Measurements from ENCODE around the gene HNRNPK.

The HNRNPK gene

DNA sequence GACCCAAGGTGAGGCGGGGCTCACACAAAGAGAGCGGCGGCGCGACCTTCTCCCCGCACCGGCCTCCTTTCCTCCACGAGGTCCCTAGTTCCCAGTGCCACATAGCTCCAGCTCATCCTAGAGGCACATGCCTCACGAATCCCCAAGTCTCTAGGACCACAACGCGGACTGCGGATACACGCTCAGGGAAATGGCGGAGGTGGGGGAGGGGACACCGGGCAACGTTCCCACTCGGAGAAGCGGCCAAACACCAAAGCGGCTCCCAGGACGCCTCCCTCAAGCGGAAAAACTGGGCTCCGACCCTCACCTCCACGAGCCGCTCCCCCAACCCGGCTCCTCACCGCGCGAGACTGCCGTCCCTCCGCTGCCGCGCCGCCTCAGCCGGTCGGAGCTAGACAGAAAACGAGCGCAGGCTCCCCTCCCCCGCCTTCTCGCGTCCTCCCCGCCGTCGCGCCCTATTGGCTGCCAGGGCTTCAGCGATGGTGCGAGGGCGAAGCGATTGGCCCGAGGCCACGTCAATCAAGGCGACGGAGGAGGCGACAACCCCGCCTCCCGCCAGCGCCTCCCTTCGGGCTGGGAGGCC is at the start of gene HNRNPK:
Gene HNRNPK (minus strand): TSS at position 404 of the 583 bp plus-strand sequence. CDS start 1,963 bp downstream, outside the sequence.
- peak; percentile 99 for DNase-seq

DNA sequence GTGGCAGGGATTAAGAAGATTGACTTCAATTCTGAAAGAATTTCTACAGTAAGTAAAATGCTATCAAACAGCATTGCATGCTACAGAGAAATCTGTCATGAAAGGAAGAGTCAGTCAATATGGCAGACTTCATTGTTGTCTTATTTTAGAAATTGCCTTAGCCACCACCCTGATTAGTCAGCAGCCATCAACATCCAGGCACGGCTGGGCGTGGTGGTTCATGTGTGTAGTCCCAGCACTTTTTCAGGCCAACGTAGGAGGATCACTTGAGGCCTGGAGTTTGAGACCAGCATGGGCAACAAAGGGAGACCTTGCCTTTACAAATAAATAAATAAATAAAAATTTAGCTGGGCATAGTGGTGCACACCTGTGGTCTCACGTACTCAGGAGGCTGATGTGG is 47.2 kb upstream of the HNRNPK start:
- no peak for DNase-seq

DNA sequence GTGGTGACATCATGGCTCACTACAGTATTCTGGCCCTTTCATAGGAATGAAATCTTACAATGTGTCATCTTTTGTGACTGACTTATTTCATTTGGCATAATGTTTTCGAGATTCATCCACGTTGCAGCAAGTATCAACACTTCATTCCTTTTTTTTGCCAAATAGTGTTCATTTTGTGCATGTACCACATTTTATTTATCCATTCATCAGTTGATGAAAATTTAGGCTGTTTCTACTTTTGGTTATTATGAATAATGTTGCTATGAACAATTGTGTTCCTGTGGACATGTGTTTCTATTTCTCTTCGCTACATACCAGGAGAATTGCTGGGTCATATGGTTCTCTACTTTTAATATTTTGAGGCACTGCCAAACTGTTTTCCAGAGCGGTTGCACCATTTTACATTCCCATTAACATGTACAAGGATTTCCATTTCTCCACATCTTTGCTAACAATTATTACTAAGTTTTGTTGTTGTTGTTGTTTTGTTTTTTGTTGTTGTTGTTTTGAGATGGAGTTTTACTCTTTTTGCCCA is 44.1 kb upstream of the HNRNPK start:
- DNase-seq: no peak

DNA sequence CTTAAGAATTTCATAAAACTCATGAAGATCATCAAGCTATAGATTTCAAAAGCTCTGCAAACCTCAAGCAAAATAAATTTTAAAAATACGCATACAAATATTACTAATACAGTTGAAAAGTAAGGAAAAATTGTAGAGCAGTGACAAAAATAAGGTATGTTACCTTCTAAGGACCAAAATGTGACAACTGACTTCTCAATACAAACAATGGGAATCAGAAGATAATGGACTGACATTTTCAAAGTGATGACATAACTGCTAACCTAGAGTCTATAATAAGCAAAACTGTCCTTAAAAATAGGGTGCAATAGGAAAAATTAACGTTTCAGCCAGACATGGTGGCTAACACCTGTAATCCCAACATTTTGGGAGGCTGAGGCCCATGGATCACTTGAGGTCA is 27.6 kb upstream of the HNRNPK start:
- no peak for DNase-seq

DNA sequence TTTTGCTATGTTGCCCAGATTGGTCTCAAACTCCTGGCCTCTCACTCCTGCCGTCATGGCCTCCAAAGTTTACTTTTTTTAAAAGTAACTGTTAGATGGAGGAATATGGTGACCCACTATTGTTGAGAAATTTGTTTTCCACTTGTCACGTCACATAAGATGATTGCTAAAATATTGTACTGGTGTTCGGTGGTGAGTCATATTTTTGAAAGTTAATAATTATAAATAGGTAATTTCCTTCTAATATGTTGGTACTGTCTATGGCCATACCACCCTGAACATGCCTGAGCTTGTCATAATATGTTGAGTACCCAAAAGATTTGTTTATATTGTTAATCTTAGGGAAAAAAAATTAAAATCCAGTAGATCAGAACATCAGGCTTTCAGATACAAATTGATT is 23.2 kb upstream of the HNRNPK start:
- DNase-seq: no peak

DNA sequence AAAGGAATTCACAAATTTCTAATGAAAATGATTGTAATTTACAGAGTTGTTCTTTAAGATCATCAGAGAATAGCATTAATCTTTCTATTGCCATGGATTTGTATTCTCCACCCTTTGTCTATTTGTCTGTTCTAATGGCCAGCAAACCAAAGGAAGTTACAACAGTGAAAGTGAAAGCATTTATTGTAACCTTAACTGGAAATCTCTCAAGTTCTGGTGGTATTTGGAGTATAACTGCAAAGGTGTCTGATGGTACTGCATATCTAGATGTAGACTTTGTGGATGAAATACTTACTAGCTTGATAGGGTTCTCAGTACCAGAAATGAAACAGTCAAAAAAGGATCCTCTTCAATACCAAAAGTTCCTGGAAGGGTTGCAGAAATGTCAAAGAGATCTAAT is 22.3 kb upstream of the HNRNPK start:
- peak; percentile 38 for DNase-seq

DNA sequence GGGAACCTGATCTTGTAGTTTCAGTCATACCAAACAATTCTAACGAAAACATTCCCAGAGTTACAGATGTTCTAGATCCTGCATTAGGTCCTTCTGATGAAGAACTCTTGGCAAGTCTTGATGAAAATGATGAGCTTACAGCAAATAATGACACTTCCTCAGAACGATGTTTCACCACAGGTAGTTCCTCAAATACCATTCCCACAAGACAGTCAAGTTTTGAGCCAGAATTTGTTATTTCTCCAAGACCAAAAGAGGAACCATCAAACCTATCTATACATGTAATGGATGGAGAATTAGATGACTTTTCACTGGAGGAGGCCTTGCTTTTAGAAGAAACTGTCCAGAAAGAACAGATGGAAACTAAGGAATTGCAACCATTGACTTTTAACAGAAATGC is 21.6 kb upstream of the HNRNPK start:
- DNase-seq: peak; percentile 62

DNA sequence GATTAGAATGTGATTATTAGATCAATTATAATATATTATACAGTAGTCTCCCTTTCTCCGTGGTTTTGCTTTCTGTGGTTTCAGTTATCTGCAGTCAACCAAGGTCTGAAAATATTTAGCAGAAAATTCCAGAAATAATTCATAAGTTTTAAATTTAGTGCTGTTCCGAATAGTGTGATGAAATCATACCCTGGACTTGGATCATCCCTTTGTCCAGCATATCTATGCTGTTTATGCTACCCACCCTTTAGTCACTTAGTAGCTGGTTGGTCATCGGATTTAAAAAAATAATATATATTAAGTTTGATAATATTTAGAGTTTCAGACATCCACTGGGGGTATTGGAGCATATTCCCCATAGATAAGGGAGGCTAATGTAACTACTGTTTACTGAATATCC is 20.2 kb upstream of the HNRNPK start:
- DNase-seq: no peak

DNA sequence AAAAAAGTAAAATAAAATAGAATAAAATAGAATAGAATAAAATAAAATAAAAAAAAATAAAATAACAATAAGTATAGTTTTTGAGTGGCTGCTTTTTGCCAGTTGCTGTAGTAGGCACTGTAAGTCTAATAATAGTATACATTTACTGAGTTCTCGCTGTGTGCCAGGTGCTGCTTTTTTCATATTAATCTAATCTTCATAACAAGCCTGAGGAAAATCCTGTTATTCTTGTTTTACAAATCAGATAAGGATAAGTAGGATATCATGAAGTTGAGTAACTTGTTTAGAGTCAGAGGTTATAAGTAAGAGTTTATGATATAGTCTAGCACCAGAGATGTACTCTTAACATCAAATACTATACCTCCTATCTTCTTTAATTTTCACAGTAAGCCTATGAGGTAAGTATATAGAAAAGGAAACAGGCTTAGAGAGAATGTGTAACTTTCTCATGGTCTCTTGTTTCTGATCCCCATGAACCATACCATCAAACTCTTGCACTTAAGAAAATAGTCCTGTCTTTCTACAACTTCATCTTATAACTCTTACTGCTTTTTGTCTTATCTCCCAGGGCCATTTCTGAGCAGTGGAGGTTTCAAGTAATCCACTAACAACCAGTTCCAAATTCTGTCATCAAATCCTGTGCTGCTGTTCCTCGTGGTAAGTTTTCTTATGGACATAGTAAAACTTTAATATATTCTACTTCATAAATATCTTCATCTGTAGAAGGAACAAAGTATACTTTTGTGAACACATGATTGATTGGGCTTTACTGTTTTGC is 19.3 kb upstream of the HNRNPK start:
- no peak for DNase-seq

DNA sequence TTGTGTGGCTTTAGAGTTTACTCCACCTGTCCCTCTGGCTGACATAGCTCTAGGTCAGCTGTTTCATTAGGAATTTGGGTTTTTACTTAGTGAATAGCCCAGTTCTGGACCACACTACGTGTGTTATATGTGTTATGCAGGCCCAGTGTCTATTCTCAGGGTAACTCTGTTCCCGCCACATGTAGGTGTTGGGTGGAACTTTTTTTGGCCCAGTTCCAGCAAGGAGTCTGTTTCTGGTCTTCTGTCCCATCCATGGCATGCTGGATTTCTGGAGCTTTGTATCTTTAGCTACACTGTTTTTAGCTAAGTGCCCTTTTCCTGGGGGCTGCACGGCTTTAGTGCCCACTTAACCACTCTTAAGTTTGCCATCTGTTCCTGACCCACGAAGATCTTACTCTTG is 16.1 kb upstream of the HNRNPK start:
- DNase-seq: no peak

DNA sequence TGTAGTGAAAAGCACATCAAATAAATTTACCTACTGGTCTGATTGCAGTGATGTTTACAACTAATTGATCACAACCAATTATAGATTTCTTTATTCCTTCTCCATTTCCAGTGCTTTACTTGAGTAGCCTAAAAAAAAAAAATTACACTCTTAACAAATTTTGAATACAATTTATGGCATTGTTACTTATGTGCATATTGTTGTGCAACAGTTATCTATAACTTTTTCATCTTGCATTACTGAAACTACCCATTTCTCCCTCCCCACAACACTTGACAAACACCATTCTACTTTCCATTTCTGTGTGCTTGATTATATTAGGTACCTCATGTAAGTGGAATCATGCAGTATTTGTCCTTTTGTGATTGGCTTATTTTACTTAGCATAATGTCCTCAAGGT is 12.9 kb upstream of the HNRNPK start:
- no peak for DNase-seq

DNA sequence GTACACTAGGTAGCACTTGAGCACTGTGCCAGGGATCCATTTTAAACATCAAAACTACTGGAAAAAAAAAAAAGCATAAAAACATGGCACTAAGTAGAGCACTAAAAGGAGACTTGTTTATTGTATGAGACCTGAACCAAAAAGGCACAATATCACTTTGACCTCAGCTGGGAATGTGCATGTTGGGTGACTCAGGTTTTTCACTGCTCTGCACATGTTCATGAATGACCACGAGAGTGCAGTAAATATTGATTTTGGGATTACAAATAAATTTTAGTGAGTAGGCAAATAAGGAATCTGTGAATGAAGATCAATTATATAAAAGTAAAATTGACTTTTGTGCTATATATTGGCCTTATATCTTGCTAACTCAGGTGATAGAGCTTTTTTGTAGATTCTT is 12.4 kb upstream of the HNRNPK start:
- no peak for DNase-seq

DNA sequence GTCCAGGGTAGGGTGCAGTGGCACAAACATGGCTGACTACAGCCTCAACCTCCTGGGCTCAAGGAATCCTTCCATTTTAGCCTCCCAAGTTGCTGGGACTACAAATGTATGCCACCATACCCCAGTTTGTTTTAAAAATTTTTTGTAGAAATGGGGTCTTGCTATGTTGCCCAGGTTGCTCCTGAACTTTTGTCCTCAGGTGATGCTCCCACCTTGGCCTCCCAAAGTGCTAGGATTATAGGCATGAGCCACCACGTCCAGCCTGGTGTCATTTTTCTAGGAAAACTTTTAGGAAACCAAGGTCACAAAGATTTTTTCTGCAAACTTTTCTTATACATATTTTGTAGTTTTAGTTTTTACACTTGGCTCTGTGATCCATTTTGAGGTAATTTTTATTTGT is 11.3 kb upstream of the HNRNPK start:
- no peak for DNase-seq

DNA sequence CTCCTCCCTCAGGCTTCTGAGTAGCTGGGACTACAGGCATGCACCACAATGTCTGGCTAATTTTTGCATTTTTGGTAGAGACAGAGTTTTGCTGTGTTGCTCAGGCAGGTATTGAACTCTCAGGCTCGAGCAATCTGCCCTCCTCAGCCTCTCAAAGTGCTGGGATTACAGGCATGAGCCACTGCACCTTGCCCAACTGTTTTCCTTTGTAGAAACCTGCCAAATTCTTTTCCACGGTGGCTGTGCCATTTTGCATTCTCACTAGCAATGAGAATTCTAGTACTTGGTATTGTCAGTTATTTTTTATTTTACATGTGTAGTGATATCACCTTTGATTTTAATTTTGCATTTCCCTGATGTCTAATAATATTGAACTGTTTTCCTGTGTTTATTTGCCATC is 8.4 kb upstream of the HNRNPK start:
- DNase-seq: no peak

DNA sequence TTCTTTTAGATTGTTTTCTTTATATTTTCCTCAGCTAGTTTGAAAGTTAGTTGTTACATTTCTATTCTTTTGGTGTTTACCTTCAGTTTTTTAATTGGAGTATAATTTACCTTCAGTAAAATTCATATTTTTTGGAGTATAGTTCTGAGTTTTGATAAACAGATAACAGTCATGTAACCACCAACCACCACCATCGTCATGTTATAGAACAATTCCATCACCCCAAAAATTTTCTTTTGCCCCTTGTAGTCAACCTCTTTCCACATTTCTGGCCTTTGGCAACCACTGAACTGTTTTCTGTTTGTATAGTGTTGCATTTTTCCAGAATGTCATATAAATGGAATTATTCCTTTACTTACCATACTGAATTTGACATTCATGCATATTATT is 7.4 kb upstream of the HNRNPK start:
- no peak for DNase-seq

DNA sequence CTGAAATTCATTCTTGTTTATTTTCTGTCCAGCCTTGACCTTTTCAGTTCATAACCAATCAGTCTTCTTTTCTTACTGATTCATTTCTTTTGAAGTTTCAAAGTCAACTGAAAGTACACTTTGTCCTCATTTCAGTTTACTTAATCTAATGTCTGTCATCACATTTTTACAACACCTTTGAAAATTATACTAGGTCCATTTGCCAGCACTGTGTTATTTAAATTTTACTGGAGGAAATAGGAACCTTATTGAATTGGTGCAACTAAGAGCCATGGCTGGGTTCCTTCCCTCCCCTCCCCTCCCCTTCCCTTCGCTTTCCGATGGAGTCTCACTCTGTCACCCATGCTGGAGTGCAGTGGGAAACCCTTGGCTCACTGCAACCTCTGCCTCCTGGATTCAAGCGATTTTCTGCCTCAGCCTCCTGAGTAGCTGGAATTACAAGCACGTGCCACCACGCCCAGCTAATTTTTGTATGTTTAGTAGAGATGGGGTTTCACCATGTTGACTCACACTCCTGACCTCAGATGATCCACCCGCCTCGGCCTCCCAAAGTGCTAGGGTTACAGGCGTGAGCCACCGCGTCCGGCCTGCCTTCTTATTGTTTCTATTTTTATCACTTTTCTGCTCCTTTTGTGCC is 6.9 kb upstream of the HNRNPK start:
- DNase-seq: peak; percentile 22

DNA sequence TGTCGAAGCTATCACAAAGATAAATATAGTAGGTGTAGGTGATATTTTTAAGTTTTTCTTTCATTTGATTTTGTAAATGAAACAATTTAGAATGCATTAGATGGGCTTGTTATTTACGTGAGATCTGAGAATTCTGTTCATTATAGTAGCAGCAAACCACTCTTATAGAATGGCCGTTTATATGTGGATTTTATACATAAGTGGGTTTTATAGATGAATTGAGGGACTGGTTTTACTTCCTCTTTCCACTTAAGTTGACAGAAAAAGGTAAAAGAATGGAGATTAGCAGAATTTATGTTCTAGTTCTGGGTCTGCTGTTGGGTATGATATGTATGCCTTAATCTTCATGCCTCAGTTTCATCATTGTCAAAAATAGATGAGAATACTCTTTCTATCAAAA is 6.2 kb upstream of the HNRNPK start:
- DNase-seq: no peak

DNA sequence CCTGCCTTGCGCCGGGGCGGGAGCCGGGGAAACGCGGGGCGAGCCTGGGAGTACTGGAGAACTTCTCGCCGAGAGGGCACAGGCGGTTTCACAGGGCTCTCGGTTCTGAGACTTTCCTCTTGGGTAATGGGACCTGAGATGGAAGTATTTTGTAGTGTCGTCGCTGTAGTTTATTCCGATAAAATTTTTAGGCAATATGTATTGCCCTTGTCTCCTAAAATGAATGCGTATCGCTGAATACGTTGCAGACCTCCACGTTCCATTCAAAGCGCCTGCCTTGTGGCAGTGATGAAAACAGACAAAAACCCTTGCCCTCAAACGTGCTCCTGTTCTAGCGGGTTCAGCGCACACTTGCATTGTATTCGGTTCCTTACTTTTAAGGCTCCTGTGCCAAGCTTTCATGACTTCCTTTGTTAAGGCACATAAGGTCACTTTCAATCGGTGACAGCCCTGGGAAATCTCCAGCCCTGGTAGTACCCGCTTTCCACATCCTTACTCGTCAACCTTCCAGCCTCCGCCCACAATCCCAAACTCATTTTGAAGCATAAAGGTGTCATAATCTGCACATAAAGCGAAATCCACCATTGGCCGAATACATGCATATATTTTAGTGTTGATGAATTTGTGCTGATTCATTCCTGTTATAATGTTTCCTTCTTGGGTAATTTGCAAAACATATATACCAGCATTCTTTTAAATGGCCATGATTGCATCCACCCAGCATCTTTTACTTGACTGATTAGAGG is 1.3 kb upstream of the HNRNPK start:
- peak; percentile 74 for DNase-seq

DNA sequence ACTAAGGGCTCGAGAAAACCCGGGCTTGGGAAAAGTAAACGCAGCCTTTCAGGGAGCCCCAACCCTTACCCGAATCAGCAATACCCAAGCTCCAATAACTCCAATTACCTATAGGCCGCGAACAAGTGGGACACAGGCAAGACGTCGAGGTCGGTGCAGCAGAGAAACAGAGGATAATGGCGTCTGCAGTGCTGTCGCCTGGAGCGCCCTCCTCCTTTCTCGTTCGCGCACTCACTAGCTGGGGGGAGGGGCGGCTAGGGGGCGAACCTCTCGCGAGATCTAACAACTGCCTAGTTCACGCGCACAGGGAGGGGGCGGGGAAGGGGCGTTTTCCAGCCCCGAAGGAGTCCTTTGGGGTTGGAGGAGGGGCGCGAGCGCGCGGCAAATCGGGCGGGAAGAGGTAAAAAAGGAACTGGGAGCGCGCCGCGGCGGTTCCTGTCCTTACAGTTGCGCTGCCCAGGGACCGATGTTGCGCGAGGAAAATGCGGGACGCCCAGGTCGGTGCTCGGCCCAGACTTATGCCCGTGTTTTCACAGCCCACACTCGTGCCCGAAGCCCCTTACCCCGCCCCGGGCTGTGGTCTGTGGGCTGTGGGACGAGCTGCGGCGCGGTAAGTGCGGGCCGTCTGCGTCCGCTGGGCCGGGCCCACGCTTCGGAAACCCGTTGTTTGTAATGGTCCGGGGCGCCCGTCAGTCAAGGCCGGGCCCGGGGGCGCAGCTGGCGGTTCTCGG is 545 bp upstream of the HNRNPK start, which contains the start of gene RMI1:
Gene RMI1 (plus strand): TSS at position 411 of the 731 bp plus-strand sequence. CDS start 20,182 bp downstream, outside the sequence.
- peak; percentile 99 for DNase-seq

DNA sequence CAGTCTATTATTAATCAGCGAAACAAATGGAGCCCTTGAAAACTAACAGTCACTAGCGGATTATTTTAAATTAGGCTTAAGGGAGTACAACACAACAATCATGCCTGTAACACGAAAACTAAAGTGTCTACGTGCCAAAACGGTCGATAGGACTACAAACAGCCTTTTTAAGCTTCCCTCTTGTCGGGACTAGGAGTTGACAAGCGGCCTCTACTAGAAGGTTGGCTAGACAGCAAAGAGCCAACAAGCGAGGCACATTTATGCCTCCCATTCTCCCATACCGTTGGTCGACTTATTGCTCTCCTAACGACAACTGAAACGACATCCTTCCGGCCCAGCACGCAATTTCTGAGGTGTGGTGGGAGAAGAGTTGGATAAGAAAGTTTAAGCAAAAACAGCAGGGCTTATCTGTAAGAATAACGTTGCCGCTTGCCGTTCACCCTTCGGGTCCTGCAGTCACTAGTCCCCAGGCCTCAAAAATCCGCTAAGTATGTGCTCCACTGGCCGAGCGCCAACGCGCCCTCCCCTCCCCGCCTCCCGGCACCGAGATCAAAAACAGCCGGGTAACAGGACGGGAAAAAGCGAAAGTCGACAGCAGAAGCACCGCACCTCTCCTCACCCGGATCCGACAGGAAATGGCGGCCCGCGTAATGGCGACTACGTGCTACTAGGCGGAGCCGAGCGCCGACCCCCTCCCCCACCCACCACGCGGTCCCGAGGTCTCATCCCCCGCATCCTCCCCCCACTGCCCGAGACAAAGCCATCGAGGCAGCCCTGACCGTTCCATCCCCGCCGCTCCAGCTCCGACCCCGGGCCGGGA is 813 bp downstream of the HNRNPK start:
- peak; percentile 87 for DNase-seq

DNA sequence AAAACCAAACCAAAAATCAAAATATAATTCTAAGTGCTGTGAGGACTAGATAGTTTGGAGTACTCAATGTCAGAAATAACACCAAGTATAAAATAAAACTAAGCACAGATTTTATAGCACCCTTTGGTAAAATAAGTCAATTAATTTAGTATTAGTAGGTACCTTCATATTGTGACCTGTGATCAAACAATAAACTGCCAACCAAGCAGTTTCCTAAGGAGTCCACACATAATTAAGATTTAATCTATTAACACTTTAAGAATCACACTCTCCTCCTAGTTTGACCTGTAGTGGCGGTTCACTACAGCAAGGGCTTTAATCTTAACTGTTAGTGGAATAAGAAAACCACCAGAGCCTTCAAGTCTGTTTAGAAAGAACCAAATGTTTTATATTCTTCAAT is 2.8 kb downstream of the HNRNPK start:
- DNase-seq: no peak

DNA sequence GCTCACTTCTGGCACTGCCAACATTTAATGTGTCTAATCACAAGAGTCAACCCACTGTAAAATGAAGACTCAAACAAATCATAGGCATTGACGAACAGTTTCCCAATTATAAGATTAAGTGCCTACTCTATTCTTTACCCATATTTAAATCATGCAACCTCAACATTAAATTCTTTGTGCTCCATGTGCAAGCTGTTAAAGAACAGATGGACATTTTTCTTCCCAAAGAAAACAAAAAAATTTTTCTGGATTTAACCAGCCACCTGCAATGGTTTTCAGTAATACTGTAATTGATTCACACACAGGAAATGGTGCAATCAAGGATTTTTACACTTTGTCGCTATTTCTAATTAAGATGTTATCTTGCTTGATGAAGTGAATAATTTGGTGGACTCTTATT is 3.6 kb downstream of the HNRNPK start:
- DNase-seq: no peak
